GM18907 (cell line): ENCODE results near the gene MEIKIN.

Experiments used
- ATAC-seq: cut with Tn5 transposase; IDR thresholded peaks from one replicate; pipeline ENCODE4 v1.9.1; 2021; ENCODE audit warnings: mild to moderate bottlenecking, moderate library complexity; ENCODE audit not compliant: unreplicated experiment

Gene MEIKIN

DNA sequence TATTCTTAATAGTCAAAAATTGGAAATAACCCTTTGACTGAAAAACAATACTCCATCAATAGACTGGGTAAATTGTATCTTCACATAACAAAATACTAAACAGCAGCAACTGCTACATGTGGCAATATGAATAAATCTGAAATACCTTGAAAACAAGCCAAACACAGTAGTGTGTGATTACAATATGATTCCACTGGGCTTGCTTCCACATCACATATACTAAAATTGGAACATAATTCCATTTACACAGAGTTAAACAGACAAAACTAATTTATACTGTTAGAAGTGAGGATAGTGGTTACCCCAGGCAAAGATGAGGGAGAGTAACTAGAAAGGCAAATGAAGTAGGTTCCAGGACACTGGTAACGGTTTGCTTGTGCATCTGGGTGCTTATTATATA lies 169.0 kb downstream of the MEIKIN start:
- no peak for ATAC-seq

DNA sequence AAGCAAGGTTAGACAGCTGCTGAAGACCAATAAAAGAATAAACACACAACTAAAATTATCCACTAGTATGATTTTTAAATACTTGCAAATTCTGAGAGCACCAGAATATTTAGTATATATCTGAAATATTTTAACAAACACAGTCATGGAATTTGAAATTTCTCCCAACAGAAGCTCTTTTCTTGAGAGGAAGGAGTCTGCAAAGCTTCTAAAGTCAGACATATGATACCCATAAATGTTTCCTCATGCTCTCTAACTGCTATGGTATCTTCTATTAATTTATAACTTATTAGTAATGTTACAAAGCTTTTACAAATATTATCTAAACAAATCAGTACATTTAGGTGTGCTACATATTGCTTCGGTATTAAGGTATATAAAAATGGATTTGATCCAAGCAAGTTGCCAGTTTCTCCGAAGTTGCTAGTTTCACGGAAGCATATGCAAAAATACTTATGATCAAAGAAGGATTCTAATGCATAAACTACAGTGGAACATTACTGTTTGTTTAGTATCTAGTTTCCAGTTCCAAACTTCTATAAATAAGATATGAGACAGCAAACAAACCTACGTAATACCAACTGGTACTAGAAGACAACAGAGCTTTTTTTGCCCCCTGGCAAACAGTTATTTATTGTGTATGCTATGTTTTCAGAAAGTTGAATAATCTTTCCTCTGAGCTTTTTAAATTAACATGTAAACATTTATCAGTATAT lies 170.7 kb downstream of the MEIKIN start:
- ATAC-seq, result no peak

DNA sequence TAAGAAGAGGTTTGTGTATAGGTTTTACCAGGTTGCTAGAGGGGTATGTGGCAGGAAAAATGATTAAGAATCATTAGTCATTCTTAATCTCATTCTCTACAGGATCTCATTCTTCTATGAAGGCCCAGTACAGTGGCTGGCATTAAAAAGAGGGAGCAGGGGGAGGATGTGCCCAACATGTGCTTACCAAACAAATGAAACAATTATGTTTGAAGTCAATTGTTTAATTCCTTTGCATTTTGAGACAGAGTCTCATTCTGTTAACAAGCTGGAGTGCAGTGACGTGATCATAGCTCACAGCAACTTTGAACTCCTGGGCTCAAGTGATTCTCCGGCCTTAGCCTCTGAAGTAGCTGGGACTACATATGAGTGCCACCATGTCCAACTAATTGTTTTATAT lies 171.7 kb downstream of the MEIKIN start:
- no peak for ATAC-seq

DNA sequence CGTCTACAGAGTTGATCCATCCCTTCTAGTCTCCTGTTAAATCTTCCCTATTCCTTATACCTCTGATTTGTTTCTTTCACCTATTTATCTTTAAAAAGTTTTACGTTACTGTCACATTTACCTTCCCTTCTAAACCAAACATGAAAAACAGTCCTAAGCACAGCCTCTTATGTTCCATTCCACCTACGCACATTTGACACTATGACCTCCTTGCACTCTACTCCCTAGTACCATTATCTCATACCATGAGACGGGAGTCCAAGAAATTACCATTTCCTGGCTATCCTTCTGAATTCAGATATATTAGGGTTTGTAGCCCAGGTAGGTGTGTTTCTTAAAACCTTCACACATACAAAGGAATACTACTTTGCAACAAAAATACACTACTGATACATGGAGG lies 173.8 kb downstream of the MEIKIN start:
- no peak for ATAC-seq

DNA sequence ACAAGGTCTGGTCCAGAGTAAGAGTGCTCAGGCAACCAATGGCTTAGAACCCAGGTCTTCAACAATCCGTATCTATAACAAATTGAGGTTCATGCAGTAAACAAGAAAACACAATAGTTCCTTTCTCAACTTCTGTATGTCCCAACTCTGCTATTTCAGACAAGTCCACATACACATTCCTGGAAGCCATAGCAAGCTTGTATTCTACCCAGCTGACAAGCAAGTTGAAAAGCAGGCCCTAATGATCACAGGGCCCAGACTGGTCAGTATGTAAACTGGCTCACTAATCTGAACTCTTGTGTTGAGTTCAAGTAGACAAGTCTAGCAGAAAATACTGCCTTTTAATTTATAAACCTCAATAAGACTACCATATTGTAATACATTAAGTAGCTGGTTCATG lies 175.5 kb downstream of the MEIKIN start:
- ATAC-seq, result no peak

DNA sequence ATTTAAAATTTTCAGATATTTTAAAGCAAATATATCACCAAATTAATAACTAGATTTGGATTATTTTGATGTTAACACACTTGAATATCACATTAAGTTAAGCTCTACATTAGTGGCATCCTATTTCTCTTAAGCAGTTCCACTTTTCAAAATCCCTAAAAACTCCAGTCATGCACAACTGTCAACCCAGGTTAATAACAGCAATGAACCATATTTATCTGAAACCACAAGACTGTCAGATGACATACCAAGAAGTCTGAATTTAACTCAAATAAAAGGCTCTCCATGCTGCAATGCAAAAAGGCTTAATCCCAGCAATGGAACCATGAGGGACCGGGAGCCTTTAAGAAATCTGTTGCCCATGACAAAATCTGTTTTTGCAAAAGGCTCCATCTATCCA lies 176.1 kb downstream of the MEIKIN start:
- no peak for ATAC-seq

DNA sequence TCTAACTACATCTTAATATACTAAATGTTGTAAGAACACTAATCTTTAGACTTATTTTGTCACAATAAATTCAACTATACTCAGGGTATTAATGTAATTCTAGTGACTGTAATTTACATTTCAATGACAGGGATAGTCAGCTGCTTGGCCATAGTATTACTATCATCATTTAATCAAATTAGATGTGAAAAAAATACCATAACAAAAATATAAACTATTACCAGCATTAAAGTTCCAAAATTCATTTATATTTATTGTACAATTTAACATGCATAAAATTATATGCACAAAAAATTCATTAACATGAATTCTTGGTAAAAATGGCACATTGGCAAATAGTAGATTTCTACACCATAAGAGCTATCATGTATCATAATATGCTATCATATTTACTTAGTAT lies 177.6 kb downstream of the MEIKIN start:
- ATAC-seq, result no peak

DNA sequence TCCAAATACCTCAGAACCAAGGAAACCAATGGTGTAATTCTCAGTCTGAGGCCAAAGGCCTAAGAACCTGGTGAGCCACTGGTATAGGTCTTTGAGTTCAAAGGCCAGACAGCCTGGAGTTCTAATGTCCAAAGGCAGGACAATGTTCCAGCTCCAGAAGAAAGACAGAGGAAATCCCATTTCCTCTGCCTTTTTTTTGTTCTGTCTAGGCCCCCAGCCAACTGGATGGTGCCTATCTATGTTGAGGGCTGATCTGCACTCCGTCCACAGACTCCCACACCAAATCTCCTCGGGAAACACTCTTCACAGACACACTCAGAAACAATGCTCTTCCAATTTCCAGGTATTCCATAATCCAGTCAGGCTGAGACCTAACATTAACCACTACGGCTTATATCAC lies 178.8 kb downstream of the MEIKIN start:
- ATAC-seq, result no peak

DNA sequence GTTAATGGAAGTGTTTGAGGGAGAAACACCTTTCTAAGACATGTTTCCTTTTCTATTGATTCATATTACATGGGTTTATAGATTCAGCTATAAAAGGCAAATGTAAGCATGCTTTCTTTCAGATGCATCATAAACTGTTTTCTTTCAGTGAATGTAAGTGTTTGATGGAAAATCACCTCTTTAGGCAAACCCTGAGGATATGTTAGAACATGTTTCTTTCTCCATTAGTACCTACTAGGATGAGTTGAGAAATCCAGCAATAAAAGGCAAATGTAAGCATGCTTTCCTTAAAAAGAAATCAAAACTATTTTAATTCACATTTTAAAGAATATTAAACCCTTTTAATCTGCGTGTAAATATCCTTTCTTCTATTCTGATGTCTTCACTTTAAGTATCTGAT lies 180.2 kb downstream of the MEIKIN start:
- ATAC-seq, result no peak

DNA sequence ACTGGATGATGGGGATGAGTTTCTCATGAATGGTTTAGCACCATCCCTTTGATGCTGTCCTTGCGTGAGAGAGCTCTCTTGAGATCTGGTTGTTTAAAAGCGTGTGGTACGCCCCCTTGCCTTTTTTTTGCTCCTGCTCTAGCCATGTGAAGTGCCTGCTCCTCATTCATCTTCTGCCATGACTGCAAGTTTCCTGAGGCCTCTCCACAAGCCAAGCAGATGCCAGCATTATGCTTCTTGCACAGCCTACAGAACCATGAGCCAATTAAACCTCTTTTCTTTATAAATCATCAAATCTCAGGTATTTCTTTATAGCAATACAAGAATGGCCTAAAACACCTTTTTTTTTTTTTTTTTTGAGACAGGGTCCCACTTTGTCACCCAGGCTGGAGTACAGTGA lies 181.5 kb downstream of the MEIKIN start:
- ATAC-seq, result no peak

DNA sequence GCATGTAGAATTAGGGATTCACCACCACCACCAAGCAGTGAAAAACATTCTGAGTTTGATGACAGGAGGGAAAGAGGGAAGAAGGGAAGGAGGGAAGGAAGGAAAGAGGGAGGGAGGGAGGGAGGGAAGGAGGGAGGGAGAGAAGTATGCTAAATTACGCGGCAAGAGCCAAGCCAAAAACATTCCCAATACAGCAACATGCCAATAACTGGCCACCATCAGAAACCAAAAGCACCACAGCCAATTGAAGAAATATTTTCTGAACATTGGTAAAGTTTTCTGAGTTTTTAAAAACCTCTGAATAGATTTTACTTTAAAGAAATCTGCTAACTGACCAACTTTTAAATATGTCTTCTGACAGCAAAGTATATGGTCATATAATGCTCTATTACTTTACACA lies 184.7 kb downstream of the MEIKIN start:
- no peak for ATAC-seq

DNA sequence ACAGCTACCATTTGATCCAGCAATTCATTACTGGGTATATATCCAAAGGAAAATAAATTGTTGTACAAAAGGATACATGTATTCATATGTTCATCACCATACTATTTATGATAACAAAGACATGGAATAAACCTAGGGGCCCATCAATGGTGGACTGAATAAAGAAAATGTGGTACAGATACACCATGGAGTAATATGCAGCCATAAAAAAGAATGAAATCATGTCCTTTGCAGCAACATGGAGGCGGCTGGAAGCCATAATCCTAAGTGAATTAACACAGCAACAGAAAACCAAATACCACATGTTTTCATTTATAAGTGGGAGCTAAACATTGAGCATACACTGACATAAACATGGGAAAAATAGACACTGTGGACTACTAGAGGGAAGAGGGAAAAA lies 185.8 kb downstream of the MEIKIN start:
- ATAC-seq, result no peak

DNA sequence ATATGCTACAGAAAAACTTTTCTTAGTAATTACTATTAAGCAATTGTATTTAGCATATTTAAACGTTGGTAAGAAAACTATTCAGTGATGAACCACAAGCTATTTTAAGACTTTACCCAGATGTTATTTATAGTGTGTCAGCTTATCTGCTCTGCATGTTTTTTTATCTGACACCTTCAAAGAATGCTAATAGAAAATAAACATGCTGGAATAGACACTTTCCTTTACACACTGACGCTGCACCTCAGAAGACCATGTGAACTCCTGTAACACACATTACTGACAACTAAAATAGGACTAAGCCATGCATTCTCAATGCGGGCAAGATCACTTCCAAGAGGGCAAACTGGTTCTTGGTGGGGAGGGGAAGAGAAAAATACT lies 187.0 kb downstream of the MEIKIN start:
- no peak for ATAC-seq

DNA sequence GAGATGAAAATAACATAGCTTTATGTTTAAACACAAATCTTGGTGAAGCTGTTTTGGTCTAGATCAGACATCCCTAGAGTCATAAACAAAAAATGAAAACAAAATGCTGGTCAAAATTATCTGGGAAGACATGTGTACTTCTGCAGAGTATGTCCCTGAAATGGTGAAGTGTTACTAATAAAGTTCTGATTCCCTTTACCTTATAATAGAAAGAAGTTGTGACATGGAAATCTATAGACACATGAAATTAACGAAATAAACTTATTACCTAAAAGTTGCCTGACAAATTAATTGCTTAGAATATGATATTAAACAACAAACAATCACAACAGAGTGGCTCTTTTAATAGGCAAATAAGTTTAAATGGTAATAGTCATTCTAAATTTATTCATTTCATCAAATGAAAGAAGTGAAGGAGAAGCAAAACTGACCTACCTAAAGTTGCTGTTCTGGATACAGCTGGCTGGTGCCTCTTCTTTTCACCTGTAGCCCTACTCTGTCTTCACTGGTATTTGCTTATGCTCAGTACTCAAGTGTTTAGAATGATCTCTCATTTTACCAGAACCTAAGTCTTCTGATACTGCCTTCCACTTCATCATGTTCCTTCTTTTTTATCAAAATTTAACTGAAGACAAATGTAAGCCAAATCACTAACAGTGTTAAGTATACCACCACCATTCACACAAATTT lies 187.5 kb downstream of the MEIKIN start:
- ATAC-seq, result no peak
